ENCODE results near the gene SENP1.

The SENP1 gene

DNA sequence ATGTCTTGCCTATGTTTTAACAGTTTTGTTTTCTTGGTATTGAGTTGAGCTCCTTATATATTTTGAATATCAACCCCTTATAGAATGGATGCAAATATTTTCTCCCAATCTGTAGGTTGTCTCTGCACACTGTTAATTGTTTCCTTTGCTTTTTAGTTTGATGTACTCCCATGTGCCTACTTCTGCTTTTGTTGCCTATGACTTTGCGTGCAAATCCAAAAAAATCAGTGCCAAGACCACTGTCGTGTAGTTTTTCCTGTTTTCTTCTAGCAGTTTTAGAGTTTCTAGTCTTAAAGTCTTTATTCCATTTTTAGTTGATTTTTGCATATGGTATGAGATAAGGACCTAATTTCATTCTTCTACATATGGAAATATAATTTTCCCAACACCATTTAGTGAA, 28.8 kb downstream of the SENP1 start:
- TF ChIP-seq, protein P1, sequence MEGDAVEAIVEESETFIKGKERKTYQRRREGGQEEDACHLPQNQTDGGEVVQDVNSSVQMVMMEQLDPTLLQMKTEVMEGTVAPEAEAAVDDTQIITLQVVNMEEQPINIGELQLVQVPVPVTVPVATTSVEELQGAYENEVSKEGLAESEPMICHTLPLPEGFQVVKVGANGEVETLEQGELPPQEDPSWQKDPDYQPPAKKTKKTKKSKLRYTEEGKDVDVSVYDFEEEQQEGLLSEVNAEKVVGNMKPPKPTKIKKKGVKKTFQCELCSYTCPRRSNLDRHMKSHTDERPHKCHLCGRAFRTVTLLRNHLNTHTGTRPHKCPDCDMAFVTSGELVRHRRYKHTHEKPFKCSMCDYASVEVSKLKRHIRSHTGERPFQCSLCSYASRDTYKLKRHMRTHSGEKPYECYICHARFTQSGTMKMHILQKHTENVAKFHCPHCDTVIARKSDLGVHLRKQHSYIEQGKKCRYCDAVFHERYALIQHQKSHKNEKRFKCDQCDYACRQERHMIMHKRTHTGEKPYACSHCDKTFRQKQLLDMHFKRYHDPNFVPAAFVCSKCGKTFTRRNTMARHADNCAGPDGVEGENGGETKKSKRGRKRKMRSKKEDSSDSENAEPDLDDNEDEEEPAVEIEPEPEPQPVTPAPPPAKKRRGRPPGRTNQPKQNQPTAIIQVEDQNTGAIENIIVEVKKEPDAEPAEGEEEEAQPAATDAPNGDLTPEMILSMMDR (conservative IDR thresholded peaks at IDR 0.05; ENCODE audit: low read depth, low read length), result no peak
- no peak for DNase-seq (ENCODE audit: low read depth)
- no peak overlapping the region for H3K4me3 ChIP-seq (ENCODE audit: low read depth, low read length)

GRCh38 chr12:48075832-48076231, 30.0 kb downstream of the SENP1 start:
- no peak overlapping the region for H3K4me3 ChIP-seq (ENCODE audit: low read depth, low read length)
- no peak for DNase-seq (ENCODE audit: low read depth)
- TF ChIP-seq, protein P1 (conservative IDR thresholded peaks at IDR 0.05; ENCODE audit: low read depth, low read length), result no peak

GRCh38 chr12:48074266-48074665, 31.6 kb downstream of the SENP1 start:
- H3K4me3 ChIP-seq (ENCODE audit: low read depth, low read length), result no peak overlapping the region
- TF ChIP-seq, protein P1 (conservative IDR thresholded peaks at IDR 0.05; ENCODE audit: low read depth, low read length), result no peak
- no peak for DNase-seq (ENCODE audit: low read depth)

DNA sequence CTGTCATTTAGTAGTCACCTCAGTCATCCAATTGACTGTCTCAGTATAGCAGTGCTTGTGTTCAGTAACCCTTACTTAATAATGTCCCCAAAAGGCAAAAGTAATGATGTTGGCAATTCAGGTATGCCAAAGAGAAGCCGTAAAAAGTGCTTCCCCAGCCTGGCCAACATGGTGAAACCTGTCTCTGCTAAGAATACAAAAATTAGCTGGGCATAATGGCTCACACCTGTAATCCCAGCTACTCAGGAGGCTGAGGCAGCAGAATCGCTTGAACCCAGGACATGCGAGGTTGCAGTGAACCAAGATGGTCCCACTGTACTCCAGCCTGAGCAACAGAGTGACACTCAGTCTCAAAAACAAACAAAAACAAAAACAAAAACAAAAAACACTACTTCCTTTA, 33.6 kb downstream of the SENP1 start:
- no peak overlapping the region for H3K4me3 ChIP-seq (ENCODE audit: low read depth, low read length)
- no peak for DNase-seq (ENCODE audit: low read depth)
- TF ChIP-seq, protein P1 (conservative IDR thresholded peaks at IDR 0.05; ENCODE audit: low read depth, low read length), result no peak

- TF ChIP-seq, protein P1 (conservative IDR thresholded peaks at IDR 0.05; ENCODE audit: low read depth, low read length), result no peak
- DNase-seq (ENCODE audit: low read depth), result no peak
These were observed 34.1 kb downstream of the SENP1 start for GRCh38 chr12:48071808-48072207.

DNA sequence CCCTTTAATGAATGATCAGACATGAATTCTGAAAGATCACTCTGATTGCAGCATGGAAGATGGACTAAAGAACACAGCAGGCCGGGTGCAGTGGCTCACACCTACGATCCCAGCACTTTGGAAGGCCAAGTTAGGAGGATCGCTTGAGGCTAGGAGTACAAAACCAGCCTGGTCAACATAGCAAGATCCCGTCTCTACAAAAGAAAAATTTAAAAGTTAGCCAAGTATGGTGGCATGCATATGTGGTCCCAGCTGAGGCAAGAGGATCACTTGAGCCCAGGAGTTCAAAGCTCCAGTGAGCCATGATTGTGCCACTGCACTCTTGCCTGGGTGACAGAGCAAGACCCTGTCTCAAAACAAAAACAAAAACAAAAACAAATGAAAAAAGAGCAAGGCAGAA, 35.1 kb downstream of the SENP1 start:
- no peak for DNase-seq (ENCODE audit: low read depth)
- TF ChIP-seq, protein P1 (conservative IDR thresholded peaks at IDR 0.05; ENCODE audit: low read depth, low read length), result no peak
- H3K4me3 ChIP-seq (ENCODE audit: low read depth, low read length), result no peak overlapping the region

More at GRCh38 chr12:48071808-48072207, 34.1 kb downstream of the SENP1 start:
- no peak overlapping the region for H3K4me3 ChIP-seq (ENCODE audit: low read depth, low read length)

GRCh38 chr12:48070033-48070432, 35.8 kb downstream of the SENP1 start:
- no peak for DNase-seq (ENCODE audit: low read depth)
- H3K4me3 ChIP-seq (ENCODE audit: low read depth, low read length), result no peak overlapping the region
- TF ChIP-seq, protein P1 (conservative IDR thresholded peaks at IDR 0.05; ENCODE audit: low read depth, low read length), result no peak
